K562 (cell line): ENCODE results near the gene SMG6. TPM values are rescaled to one million over a fixed set of nuclear protein-coding genes. Genes with fewer than 3 reads are reported as not detected.

Source experiments
- ATAC-seq: fragments of 200-7000 bp; cut with Tn5 transposase; 3 replicates; pipeline ENCODE4 v1.9.1; 2020; ENCODE audit warnings: moderate library complexity
- BruUV-seq: library from RNA; stranded (reverse); fragments of 400-500 nt; replicated peaks from 2 replicates; lab custom pipeline; 2021; lab: Mats Ljungman, UMichigan
- CTCF ChIA-PET: fragments of 300-600 bp; formaldehyde crosslinking; extraction: SDS; loops from one replicate; lab custom pipeline; 2021; ENCODE audit warnings: low intra/inter-chr PET ratio; lab: Yijun Ruan, JAX
- POLR2A ChIA-PET: fragments of 300-600, 350-650 bp; sonication (Branson Sonifier 250); formaldehyde crosslinking; extraction: SDS; loops from one replicate; lab custom pipeline; 2021; ENCODE audit warnings: antibody characterized with exemption, inconsistent platforms; lab: Yijun Ruan, JAX
- DNase-seq, 4 experiments: peaks; one replicate each; pipeline versions ENCODE4 v3.0.0 to v3.0.0-alpha.2; 2011 to 2018; ENCODE audit warnings: low spot score in 3 of 4, mixed read lengths in 3 of 4; ENCODE audit errors: extremely low read depth in 1 of 4
- FAIRE-seq: peaks from 2 replicates; lab custom pipeline; 2011; peaks lifted over from hg19 to GRCh38; lab: Jason Lieb, UNC
- H2AFZ ChIP-seq: 2 replicates; pipeline ENCODE4 v1.6.0; 2011; ENCODE audit warnings: low read depth, low read length, control low read depth, inconsistent platforms
- H3K27ac ChIP-seq: fragments of 200-600 bp; 3 replicates; pipeline ENCODE4 v1.8.0; 2011; ENCODE audit warnings: low read depth, mild to moderate bottlenecking, control low read depth, inconsistent platforms, low read length, moderate library complexity, mixed read lengths; ENCODE audit errors: extremely low read depth
- H3K27me3 ChIP-seq, 2 experiments: fragments of 300-600 bp in 1 of 2; 2 replicates in 1 of 2; 3 replicates in 1 of 2; pipeline versions ENCODE4 v1.6.0 to v1.8.0; 2011; ENCODE audit warnings: inconsistent platforms in 2 of 2, low read length in 2 of 2, mild to moderate bottlenecking in 1 of 2, mixed read lengths in 1 of 2, moderate library complexity in 1 of 2; ENCODE audit not compliant: control insufficient read depth in 2 of 2, insufficient read depth in 2 of 2
- H3K36me3 ChIP-seq: fragments of 300-600 bp; 3 replicates; pipeline ENCODE4 v1.8.0; 2011; ENCODE audit warnings: mild to moderate bottlenecking, low read length, inconsistent platforms; ENCODE audit not compliant: control insufficient read depth, insufficient read depth
- H3K4me1 ChIP-seq, 2 experiments: fragments of 200-600 bp in 1 of 2; replicated peaks in 1 of 2; 2 replicates in 1 of 2; 3 replicates in 1 of 2; pipeline versions ENCODE4 v1.5.1 to v1.8.0; 2011; ENCODE audit warnings: inconsistent platforms in 2 of 2, low read length in 2 of 2, mild to moderate bottlenecking in 1 of 2, mixed read lengths in 1 of 2, moderate library complexity in 1 of 2; ENCODE audit not compliant: control insufficient read depth in 2 of 2, insufficient read depth in 2 of 2
- H3K4me2 ChIP-seq: 2 replicates; pipeline ENCODE4 v1.6.1; 2011; ENCODE audit warnings: low read length, control low read depth, inconsistent platforms, mixed read lengths; ENCODE audit not compliant: insufficient read depth
- H3K4me3 ChIP-seq: fragments of 200-600 bp; sonication (generic), shearing (Covaris generic); 2 replicates; pipeline ENCODE4 v1.5.1; 2016; ENCODE audit warnings: control low read depth, inconsistent platforms
- H3K79me2 ChIP-seq: fragments of 200-600 bp; 3 replicates; pipeline ENCODE4 v1.8.0; 2011; ENCODE audit warnings: low read length, inconsistent platforms; ENCODE audit not compliant: control insufficient read depth, insufficient read depth
- H3K9ac ChIP-seq, 2 experiments: 2 replicates each; pipeline versions ENCODE4 v1.6.0 to v1.6.1; 2011; ENCODE audit warnings: low read depth in 2 of 2, low read length in 2 of 2, control low read depth in 1 of 2, inconsistent platforms in 1 of 2, mild to moderate bottlenecking in 1 of 2, mixed read lengths in 1 of 2; ENCODE audit not compliant: insufficient read depth in 1 of 2
- H3K9me1 ChIP-seq: one replicate; pipeline ENCODE4 v1.6.0; 2011; ENCODE audit warnings: inconsistent platforms, mild to moderate bottlenecking, low read length, moderate library complexity; ENCODE audit not compliant: control insufficient read depth, insufficient read depth
- H3K9me3 ChIP-seq: replicated peaks from 2 replicates; pipeline ENCODE4 v1.5.1; 2011; ENCODE audit warnings: low read depth, low read length, inconsistent platforms; ENCODE audit not compliant: control insufficient read depth, insufficient read depth
- H4K20me1 ChIP-seq: replicated peaks from 2 replicates; pipeline ENCODE4 v1.6.1; 2011; ENCODE audit warnings: low read length, inconsistent platforms, mixed read lengths; ENCODE audit not compliant: control insufficient read depth, insufficient read depth
- CC2D1A ChIP-seq: fragments of 450-650 bp; IDR thresholded peaks from 2 replicates; pipeline ENCODE4 v1.6.1; 2017; ENCODE audit warnings: mild to moderate bottlenecking
- EHMT2 ChIP-seq: fragments of 450-650 bp; IDR thresholded peaks from 2 replicates; pipeline ENCODE4 v1.6.1; 2018; ENCODE audit warnings: antibody characterized with exemption
- GTF2A2 ChIP-seq: IDR thresholded peaks from 2 replicates; pipeline ENCODE4 v1.6.1; 2016; ENCODE audit warnings: mild to moderate bottlenecking, missing genetic modification characterization, missing compliant biosample characterization
- HDGF ChIP-seq: fragments of 450-650 bp; IDR thresholded peaks from 2 replicates; pipeline ENCODE4 v1.6.1; 2016
- HMG20A ChIP-seq: fragments of 450-650 bp; formaldehyde crosslinking; conservative IDR thresholded peaks from 2 replicates; pipeline ENCODE4 v1.4.0; 2020; ENCODE audit warnings: mild to moderate bottlenecking, mixed read lengths
- LCOR ChIP-seq: sonication (generic); formaldehyde crosslinking; IDR thresholded peaks from 2 replicates; pipeline ENCODE4 v1.8.0; 2022; ENCODE audit warnings: mild to moderate bottlenecking, missing genetic modification reagents
- PHB2 ChIP-seq: fragments of 450-650 bp; IDR thresholded peaks from 2 replicates; pipeline ENCODE4 v1.6.1; 2017; ENCODE audit warnings: low read depth
- THAP12 ChIP-seq: fragments of 250-450 bp; sonication (Bioruptor Pico); IDR thresholded peaks from 2 replicates; pipeline ENCODE4 v1.9.0; 2021; ENCODE audit warnings: mild to moderate bottlenecking, inconsistent platforms
- ZNF277 ChIP-seq: fragments of 250-450 bp; sonication (Bioruptor Pico); IDR thresholded peaks from 2 replicates; pipeline ENCODE4 v1.8.0; 2022; ENCODE audit warnings: inconsistent platforms, mild to moderate bottlenecking, moderate library complexity, borderline replicate concordance
- ZNF830 ChIP-seq: fragments of 250-450 bp; sonication (Bioruptor Pico); IDR thresholded peaks from 2 replicates; pipeline ENCODE4 v1.5.0; 2021; ENCODE audit warnings: mild to moderate bottlenecking
- WGBS: fragments of 100-300 bp; shearing (Covaris generic); methylation state at CpG from one replicate; pipeline ENCODE4 v1.1.6; 2016; ENCODE audit warnings: low coverage, mixed read lengths; ENCODE audit not compliant: insufficient coverage; ENCODE audit errors: missing lambda C conversion rate; 5-methylcytosine and 5-hydroxymethylcytosine counted together
- in situ Hi-C: fragments of 300-500 bp; cut with MboI; formaldehyde crosslinking; loops from 4 replicates; pipeline ENCODE4 v1.15.0; 2018; ENCODE audit warnings: inconsistent platforms, mixed read lengths
- intact Hi-C: fragments of 100-400 bp; cut with micrococcal nuclease; formaldehyde crosslinking; loops from 2 replicates; pipeline ENCODE4 v1.14.2; 2022
- polyA plus RNA-seq, 8 experiments: library from polyadenylated mRNA; depleted of rRNA in 4 of 8; stranded (reverse) in 5 of 8; unstranded in 3 of 8; fragments of >200 nt; fragmentation: Nextera tagmentation in 2 of 8; fragmentation: Illumina TruSeq in 1 of 8; extraction: Ambion mirVana in 2 of 8; extraction: Trizol in 1 of 8; gene quantifications; 2 replicates each; pipeline versions ENCODE4 v1.2.1 to v1.2.3, GENCODE V29; 2011 to 2014; ENCODE audit warnings: inconsistent platforms in 1 of 8, missing spikeins in 1 of 8
- total RNA-seq, 7 experiments: library from RNA; depleted of rRNA in 6 of 7; stranded (reverse); fragments of >200 nt in 6 of 7; fragmentation: Illumina TruSeq in 2 of 7; extraction: Trizol in 2 of 7; gene quantifications; 2 replicates each; pipeline versions ENCODE4 v1.2.1 to v1.2.3, GENCODE V29; 2011 to 2021; ENCODE audit warnings: low replicate concordance in 1 of 7
- TF ChIP-seq, protein P1 (sequence below): fragments of 250-450 bp; sonication (Bioruptor Pico); IDR thresholded peaks from 2 replicates; pipeline ENCODE4 v1.4.0; 2020; ENCODE audit warnings: mild to moderate bottlenecking, moderate library complexity

SMG6 gene
- total and polyA plus RNA-seq, 9 of the 15 experiments (the other 6 are each of a cell fraction or from before 2014, with no cell fraction given), result 0.44 to 13.9 (median 6.0) TPM

DNA sequence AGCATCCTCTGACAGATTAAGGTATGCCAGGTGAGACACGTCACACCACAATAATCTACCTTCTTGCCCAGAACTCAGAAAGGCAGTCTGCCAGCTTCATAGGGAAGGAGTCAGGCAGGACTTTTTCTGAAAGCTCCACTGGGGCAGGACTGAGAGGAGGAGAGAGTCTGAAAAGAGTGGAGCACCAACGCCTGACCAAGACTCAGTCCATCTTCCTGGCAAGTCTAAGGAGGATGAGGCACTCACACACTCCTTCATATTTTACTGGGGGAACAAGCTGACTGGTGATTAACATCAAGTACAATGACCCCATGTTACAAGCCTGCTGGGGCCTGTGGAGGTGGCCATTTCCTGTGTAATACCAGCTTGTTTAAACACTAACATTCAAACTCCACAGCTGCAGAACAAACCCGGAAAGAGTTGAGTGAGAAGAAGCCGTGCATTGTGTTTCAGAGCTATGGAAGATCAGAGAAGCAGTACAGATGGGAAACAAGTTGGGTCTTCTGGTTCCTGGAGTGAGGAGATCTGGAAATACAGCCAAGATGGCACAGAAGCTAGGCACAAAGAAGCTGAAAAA, 126.3 kb downstream of the SMG6 start:
- ChIA-PET CTCF (no interaction called here), POLR2A (interaction anchor here (1.4 kb wide), 1 partner anchor 11 kb away, joined by 8 read pairs; no protein-coding TSS in a partner anchor)
- intact Hi-C loops, result loop anchor here (10.0 kb wide), 1 partner anchor 123 kb away; the partner anchor contains the start of gene HIC1
- H3K27ac ChIP-seq, result no peak overlapping the region
- H3K9me1 ChIP-seq, result no peaks in the 10 kb centered on the region
- no peak for FAIRE-seq
- no peak overlapping the region for H3K4me3 ChIP-seq
- peaks cover 0 to 5% of the 10 kb centered on the region in 2 experiments; a peak in 1 of 5 replicates for H3K4me1 ChIP-seq
- peaks cover 8% of the 10 kb centered on the region; the same call in 2 of the 3 replicates for H3K36me3 ChIP-seq
- H3K9ac ChIP-seq, result no peak overlapping the region
- in situ Hi-C loops, result no loop called here
- WGBS, result 57% methylated on average over 4 of the region's 4 CpGs
- no peaks in the 10 kb centered on the region for H3K79me2 ChIP-seq
- H3K27me3 ChIP-seq, result no peaks in the 10 kb centered on the region
- no peaks in the 10 kb centered on the region for H3K9me3 ChIP-seq
- no TSS peak for BruUV-seq
- H4K20me1 ChIP-seq, result no peaks in the 10 kb centered on the region
- H2AFZ ChIP-seq, result no peak overlapping the region
- ATAC-seq, result no peak
- no peak overlapping the region for H3K4me2 ChIP-seq
- DNase-seq, result no peak
- no peak for TF ChIP-seq GTF2A2 (tag)
- TF ChIP-seq THAP12 (CRISPR knock-in tag), result no peak
- no peak for TF ChIP-seq PHB2
- TF ChIP-seq CC2D1A, result no peak
- TF ChIP-seq EHMT2, result no peak
- TF ChIP-seq HMG20A, result no peak
- no peak for TF ChIP-seq ZNF830 (CRISPR knock-in tag)
- TF ChIP-seq HDGF, result no peak
- no peak for TF ChIP-seq ZNF277 (CRISPR knock-in tag)
- TF ChIP-seq, protein P1, sequence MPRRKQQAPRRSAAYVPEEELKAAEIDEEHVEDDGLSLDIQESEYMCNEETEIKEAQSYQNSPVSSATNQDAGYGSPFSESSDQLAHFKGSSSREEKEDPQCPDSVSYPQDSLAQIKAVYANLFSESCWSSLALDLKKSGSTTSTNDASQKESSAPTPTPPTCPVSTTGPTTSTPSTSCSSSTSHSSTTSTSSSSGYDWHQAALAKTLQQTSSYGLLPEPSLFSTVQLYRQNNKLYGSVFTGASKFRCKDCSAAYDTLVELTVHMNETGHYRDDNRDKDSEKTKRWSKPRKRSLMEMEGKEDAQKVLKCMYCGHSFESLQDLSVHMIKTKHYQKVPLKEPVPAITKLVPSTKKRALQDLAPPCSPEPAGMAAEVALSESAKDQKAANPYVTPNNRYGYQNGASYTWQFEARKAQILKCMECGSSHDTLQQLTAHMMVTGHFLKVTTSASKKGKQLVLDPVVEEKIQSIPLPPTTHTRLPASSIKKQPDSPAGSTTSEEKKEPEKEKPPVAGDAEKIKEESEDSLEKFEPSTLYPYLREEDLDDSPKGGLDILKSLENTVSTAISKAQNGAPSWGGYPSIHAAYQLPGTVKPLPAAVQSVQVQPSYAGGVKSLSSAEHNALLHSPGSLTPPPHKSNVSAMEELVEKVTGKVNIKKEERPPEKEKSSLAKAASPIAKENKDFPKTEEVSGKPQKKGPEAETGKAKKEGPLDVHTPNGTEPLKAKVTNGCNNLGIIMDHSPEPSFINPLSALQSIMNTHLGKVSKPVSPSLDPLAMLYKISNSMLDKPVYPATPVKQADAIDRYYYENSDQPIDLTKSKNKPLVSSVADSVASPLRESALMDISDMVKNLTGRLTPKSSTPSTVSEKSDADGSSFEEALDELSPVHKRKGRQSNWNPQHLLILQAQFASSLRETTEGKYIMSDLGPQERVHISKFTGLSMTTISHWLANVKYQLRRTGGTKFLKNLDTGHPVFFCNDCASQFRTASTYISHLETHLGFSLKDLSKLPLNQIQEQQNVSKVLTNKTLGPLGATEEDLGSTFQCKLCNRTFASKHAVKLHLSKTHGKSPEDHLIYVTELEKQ (CRISPR knock-in tag), result no peak
- no peak for TF ChIP-seq LCOR (CRISPR knock-in tag)
